Measurements from ENCODE around the gene ADCY3.
"Not testable (repeated sequence)": the region's sequence is repeated elsewhere in the genome, so short reads cannot be mapped to it uniquely, and the experiment has no call there.

DNA sequence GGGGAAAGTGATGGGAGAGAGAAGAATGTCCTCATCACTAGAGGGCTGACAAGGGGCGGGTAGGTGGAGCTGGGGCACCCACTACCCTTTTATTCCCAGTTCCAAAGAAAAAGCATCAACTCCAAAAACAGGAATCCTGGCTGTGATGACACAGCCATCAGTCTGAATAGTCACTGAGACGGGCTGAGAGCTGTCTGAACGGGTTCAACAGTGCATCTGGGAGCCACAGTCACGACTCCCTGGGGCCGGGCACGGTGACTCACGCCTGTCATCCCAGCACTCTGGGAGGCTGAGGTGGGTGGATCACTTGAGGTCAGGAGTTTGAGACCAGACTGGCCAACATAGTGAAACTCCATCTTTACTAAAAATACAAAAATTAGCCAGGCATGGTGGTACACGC, 84.6 kb downstream of the ADCY3 start:
- TF ChIP-seq, protein P1, sequence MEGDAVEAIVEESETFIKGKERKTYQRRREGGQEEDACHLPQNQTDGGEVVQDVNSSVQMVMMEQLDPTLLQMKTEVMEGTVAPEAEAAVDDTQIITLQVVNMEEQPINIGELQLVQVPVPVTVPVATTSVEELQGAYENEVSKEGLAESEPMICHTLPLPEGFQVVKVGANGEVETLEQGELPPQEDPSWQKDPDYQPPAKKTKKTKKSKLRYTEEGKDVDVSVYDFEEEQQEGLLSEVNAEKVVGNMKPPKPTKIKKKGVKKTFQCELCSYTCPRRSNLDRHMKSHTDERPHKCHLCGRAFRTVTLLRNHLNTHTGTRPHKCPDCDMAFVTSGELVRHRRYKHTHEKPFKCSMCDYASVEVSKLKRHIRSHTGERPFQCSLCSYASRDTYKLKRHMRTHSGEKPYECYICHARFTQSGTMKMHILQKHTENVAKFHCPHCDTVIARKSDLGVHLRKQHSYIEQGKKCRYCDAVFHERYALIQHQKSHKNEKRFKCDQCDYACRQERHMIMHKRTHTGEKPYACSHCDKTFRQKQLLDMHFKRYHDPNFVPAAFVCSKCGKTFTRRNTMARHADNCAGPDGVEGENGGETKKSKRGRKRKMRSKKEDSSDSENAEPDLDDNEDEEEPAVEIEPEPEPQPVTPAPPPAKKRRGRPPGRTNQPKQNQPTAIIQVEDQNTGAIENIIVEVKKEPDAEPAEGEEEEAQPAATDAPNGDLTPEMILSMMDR (IDR thresholded peaks at IDR 0.05): not testable (repeated sequence)
- not testable (repeated sequence) for TF ChIP-seq POLR2A, EP300 (IDR thresholded peaks at IDR 0.05)
